Head of caudate nucleus (tissue), 42 donors: ENCODE results near the gene HIRA.
A peak's percentile ranks its signal among the peaks of the same experiment; 100 is the strongest.
"Not testable (repeated sequence)": the region's sequence is repeated elsewhere in the genome, so short reads cannot be mapped to it uniquely, and the experiment has no call there.

Experiments used
- DNase-seq, 42 donors: peaks; one replicate each; pipeline versions ENCODE4 v3.0.0 to v3.0.0-alpha.2; 2020 to 2021; ENCODE audit warnings: mixed read lengths in 7 of 42
- intact Hi-C: fragments of 100-400 bp; cut with DNase I; formaldehyde crosslinking; loops from one replicate; pipeline ENCODE4 v1.15.0; 2022

The HIRA gene

GRCh38 chr22:19448076-19448607 is 16.6 kb upstream of the HIRA start:
- intact Hi-C loops: loop anchor here (10.0 kb wide), 1 partner anchor 303 kb away; the partner anchor contains the start of gene ESS2
- DNase-seq: peak in 20 of 42 donors; percentile 6 to 59 (median 27)

- intact Hi-C loops: loop anchor here (2.0 to 10.0 kb wide), 2 partner anchors 15 to 303 kb away; partner anchors contain the start of genes ESS2 and MRPL40
- DNase-seq: peak; percentile 90 to 98 (median 96)
These were observed 16.0 kb upstream of the HIRA start, which contains the start of gene C22orf39 for GRCh38 chr22:19447330-19448075. C22orf39 (minus strand) TSS chr22:19447711; CDS start chr22:19447688, 23 bp downstream.

- peak in 1 of 42 donors; percentile 36 for DNase-seq
- intact Hi-C loops: loop anchor here (2.0 to 10.0 kb wide), 2 partner anchors 14 to 302 kb away; partner anchors contain the start of genes ESS2 and MRPL40
These were observed 15.2 kb upstream of the HIRA start for GRCh38 chr22:19446603-19447329.

GRCh38 chr22:19445279-19445982 is 13.9 kb upstream of the HIRA start:
- DNase-seq: peak in 1 of 42 donors; percentile 7
- intact Hi-C loops: loop anchor here (10.0 kb wide), 1 partner anchor 301 kb away; the partner anchor contains the start of gene ESS2

- intact Hi-C loops: loop anchor here (10.0 kb wide), 1 partner anchor 299 kb away; the partner anchor contains the start of gene ESS2
- peak in 1 of 42 donors; percentile 9 for DNase-seq
These were observed 12.1 kb upstream of the HIRA start for GRCh38 chr22:19443544-19444211.

- intact Hi-C loops: loop anchor here (10.0 kb wide), 1 partner anchor 297 kb away; the partner anchor contains the start of gene ESS2
- peak in 1 of 42 donors; percentile 8 for DNase-seq
These were observed 10.6 kb upstream of the HIRA start for GRCh38 chr22:19442166-19442565.

GRCh38 chr22:19440411-19441195 is 9.1 kb upstream of the HIRA start:
- DNase-seq: peak in 1 of 42 donors; percentile 18
- intact Hi-C loops: loop anchor here (10.0 kb wide), 1 partner anchor 296 kb away; the partner anchor contains the start of gene ESS2

GRCh38 chr22:19438298-19438697 is 6.8 kb upstream of the HIRA start:
- DNase-seq: no peak
- intact Hi-C loops: no loop called here

GRCh38 chr22:19436444-19437161 is 5.1 kb upstream of the HIRA start:
- intact Hi-C loops: not testable (repeated sequence)

GRCh38 chr22:19434829-19435580 is 3.5 kb upstream of the HIRA start:
- intact Hi-C loops: loop anchor here (5.0 kb wide), 2 partner anchors 42 to 258 kb away; partner anchors contain the start of genes CDC45, SLC25A1 and UFD1
- no peak for DNase-seq

More at GRCh38 chr22:19436444-19437161, 5.1 kb upstream of the HIRA start:
- DNase-seq: peak in 1 of 42 donors; percentile 18

GRCh38 chr22:19434401-19434800 is 2.9 kb upstream of the HIRA start:
- peak in 1 of 42 donors; percentile 15 for DNase-seq
- intact Hi-C loops: loop anchor here (5.0 kb wide), 2 partner anchors 43 to 257 kb away; partner anchors contain the start of genes CDC45, SLC25A1 and UFD1

- intact Hi-C loops: loop anchor here (2.0 to 5.0 kb wide), 3 partner anchors 15 to 255 kb away; partner anchors contain the start of genes C22orf39, CDC45, SLC25A1 and UFD1
- peak; percentile 82 to 97 (median 95) for DNase-seq
These were observed 759 bp upstream of the HIRA start, which contains the start of gene MRPL40 for GRCh38 chr22:19432133-19432851. MRPL40 (plus strand) TSS chr22:19432545; CDS start chr22:19432555, 10 bp downstream.

GRCh38 chr22:19430890-19431541 is 517 bp downstream of the HIRA start:
- peak in 20 of 42 donors; percentile 14 to 61 (median 28) for DNase-seq
- intact Hi-C loops: loop anchor here (5.0 kb wide), 2 partner anchors 46 to 254 kb away; partner anchors contain the start of genes CDC45, SLC25A1 and UFD1
